IPS DF 6.9 (cell line): ENCODE measurements around the gene BNC2.

Source experiments
- DNase-seq: peaks from one replicate; pipeline ENCODE4 v3.0.0-alpha.2; 2013; ENCODE audit warnings: low read depth, low spot score
- H3K27ac ChIP-seq: one replicate; pipeline ENCODE4 v1.5.1; 2013; ENCODE audit warnings: low read length, control low read depth
- H3K27me3 ChIP-seq: 2 replicates; pipeline ENCODE4 v1.6.1; 2013; ENCODE audit warnings: mild to moderate bottlenecking, low read length; ENCODE audit not compliant: control insufficient read depth, insufficient read depth
- H3K36me3 ChIP-seq: 2 replicates; pipeline ENCODE4 v1.6.1; 2013; ENCODE audit warnings: low read length; ENCODE audit not compliant: control insufficient read depth, insufficient read depth
- H3K4me1 ChIP-seq: 2 replicates; pipeline ENCODE4 v1.6.1; 2013; ENCODE audit warnings: low read length; ENCODE audit not compliant: control insufficient read depth, insufficient read depth
- H3K4me3 ChIP-seq: 2 replicates; pipeline ENCODE4 v1.5.1; 2013; ENCODE audit warnings: mild to moderate bottlenecking, low read length
- H3K9me3 ChIP-seq: 2 replicates; pipeline ENCODE4 v1.6.1; 2013; ENCODE audit warnings: low read length, inconsistent platforms; ENCODE audit not compliant: control insufficient read depth, insufficient read depth
- WGBS: extraction: QIAGEN DNeasy Blood & Tissue Kit; methylation state at CpG from one replicate; pipeline ENCODE4 v1.1.7; 2013; ENCODE audit warnings: mixed read lengths, missing lambda C conversion rate; ENCODE audit not compliant: insufficient read length, insufficient coverage; 5-methylcytosine and 5-hydroxymethylcytosine counted together

The BNC2 gene

DNA sequence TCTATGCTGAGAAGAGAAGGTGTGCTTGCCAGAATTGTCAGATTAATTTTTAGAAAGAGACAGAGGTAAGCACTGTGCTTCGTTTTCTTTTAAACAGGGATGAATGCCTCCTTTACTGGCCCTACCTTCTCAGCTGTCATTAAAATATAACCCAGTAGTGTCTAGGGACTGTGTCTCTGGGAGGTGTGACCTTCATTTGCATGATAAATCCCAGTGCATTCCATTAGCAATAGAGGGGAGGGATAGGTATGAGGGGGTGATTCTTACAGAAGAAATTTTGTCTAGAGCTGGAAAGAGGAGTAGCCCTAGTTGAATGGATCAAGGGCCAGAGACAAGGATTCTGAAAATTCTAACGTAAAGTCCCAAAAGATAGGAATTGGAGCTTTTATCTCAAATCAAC is 351.5 kb downstream of the BNC2 start:
- peak; percentile 76 for DNase-seq
- H3K27ac ChIP-seq, result no peak overlapping the region
- no peaks in the 10 kb centered on the region; the same call in 1 of the 2 replicates for H3K27me3 ChIP-seq
- no peaks in the 10 kb centered on the region for H3K36me3 ChIP-seq
- no peaks in the 10 kb centered on the region for H3K9me3 ChIP-seq
- whole genome bisulfite sequencing, result no CpG with 5 or more reads among the region's 2 CpGs
- H3K4me1 ChIP-seq, result peaks cover 6% of the 10 kb centered on the region
- no peak overlapping the region for H3K4me3 ChIP-seq

DNA sequence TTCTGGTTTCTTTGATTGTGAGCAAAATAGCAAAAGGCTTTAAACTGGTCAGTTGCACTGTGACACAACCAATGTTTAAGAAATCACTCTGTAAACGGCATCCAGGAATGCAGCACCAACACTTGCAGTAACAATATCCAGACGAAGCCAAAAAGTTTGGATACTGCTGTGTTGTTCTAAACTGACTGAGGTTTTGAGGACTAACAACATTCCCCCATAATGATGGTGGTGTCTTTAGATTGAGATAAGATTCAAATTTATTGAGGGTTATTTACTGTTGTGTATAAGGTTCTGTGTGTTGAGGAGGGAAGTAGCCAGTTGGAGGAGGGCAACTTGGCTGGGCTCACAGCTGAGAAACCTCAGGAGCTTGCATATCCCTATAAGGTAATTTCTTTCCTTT is 353.6 kb downstream of the BNC2 start:
- no peak overlapping the region for H3K27ac ChIP-seq
- WGBS, result no CpG with 5 or more reads among the region's 2 CpGs
- H3K27me3 ChIP-seq, result no peaks in the 10 kb centered on the region; the same call in 1 of the 2 replicates
- DNase-seq, result no peak
- H3K36me3 ChIP-seq, result no peaks in the 10 kb centered on the region
- no peaks in the 10 kb centered on the region for H3K9me3 ChIP-seq
- peaks cover 6% of the 10 kb centered on the region for H3K4me1 ChIP-seq
- no peak overlapping the region for H3K4me3 ChIP-seq

DNA sequence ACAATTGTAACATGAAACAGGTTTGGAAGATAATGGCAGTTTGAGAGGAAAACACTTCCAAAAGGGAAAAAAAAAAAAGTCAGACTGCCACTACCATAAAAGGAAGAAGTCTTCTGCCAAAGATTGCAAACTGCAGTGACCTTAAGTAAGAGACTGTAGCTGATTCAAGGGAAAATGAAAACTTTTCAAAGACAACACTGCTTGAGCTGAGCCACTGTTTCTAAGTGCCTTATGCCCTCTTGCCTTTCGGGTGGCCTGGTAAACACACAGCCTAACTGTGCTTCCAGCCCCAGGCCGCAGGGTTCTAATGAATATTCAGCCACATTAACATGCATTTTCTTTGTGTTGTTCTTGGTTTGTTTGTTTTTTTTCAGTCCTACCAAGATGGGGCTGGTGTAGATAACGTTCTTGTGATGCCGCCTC is 354.6 kb downstream of the BNC2 start:
- WGBS, result no CpG with 5 or more reads among the region's 4 CpGs

DNA sequence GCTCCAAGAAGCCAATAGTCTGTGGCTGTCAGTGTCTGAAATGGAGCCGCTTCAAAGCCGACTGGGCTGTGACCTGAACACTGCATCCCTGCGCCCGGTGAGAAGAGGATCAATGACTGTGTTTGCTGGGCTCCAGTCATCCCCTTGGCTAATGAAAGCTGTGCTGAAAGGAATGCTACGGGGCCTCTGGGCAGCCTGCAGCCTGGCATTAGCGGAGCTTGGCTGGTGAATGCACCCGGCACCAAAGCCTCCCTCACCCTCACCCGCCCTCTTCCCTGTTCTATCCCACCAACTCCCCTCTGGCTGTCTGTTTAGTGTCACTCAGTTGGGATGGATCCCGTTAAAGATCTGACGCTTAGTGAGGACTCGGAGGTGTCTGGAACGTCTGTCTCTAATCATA is 355.3 kb downstream of the BNC2 start:
- no CpG with 5 or more reads among the region's 12 CpGs for WGBS
- Histone ChIP-seq H3K27me3 (no peaks in the 10 kb centered on the region), H3K9me3 (no peaks in the 10 kb centered on the region), H3K4me3 (no peak overlapping the region), H3K36me3 (no peaks in the 10 kb centered on the region), H3K27ac (no peak overlapping the region), H3K4me1 (peaks cover 6% of the 10 kb centered on the region)
- no peak for DNase-seq

More for the DNA sequence above, 354.6 kb downstream of the BNC2 start:
- Histone ChIP-seq H3K27ac (no peak overlapping the region), H3K36me3 (no peaks in the 10 kb centered on the region), H3K27me3 (no peaks in the 10 kb centered on the region), H3K4me1 (peaks cover 6% of the 10 kb centered on the region), H3K4me3 (no peak overlapping the region), H3K9me3 (no peaks in the 10 kb centered on the region)
- peak; percentile 58 for DNase-seq

DNA sequence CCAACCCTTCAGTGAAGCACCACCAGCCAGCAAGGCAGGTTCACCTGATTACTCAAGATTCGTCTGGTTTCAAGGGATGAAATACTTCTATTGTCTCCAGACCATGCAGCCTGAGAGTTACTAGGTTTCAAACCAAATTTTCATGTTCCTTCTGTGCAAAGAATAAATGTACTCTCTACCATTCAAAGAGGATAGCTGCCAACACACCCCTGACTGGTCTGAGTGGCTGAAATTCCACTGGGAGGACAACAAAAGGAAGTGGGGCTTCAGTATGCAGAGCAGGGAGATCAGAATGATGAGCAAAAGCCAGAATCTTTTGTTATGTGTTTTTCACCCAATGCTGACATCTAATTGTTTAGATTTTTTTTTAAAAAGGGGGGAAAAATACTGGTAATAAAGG is 356.3 kb downstream of the BNC2 start:
- H3K4me3 ChIP-seq, result no peak overlapping the region

DNA sequence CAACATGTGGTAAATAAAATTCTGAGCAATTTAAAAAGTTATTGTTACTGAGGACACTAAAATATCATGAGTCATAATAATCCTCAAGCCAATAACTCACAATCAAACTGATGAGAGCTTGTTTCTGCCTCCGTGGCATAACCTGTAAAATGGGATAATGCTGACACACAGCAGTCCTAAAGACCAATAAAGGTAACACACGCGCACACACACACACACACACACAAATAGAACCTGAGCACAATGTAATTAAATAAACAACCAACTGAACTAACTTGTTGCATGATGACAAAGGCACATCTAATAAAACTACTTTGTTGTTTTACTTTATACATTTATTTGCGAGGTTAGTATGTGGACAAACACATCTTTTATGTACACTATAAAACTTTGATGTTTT is 358.2 kb downstream of the BNC2 start:
- no peaks in the 10 kb centered on the region for H3K9me3 ChIP-seq
- H3K36me3 ChIP-seq, result no peaks in the 10 kb centered on the region
- no peak overlapping the region for H3K27ac ChIP-seq
- peaks cover 4% of the 10 kb centered on the region; the same call in 1 of the 2 replicates for H3K4me1 ChIP-seq
- H3K27me3 ChIP-seq, result no peaks in the 10 kb centered on the region
- WGBS, result no CpG with 5 or more reads among the region's 4 CpGs
- no peak for DNase-seq
- no peak overlapping the region for H3K4me3 ChIP-seq

More for the DNA sequence above, 356.3 kb downstream of the BNC2 start:
- H3K4me1 ChIP-seq, result peaks cover 4% of the 10 kb centered on the region; the same call in 1 of the 2 replicates
- H3K27ac ChIP-seq, result no peak overlapping the region
- no peaks in the 10 kb centered on the region for H3K36me3 ChIP-seq
- no peaks in the 10 kb centered on the region for H3K27me3 ChIP-seq
- WGBS, result no CpG with 5 or more reads among the region's 1 CpG
- DNase-seq, result no peak
- H3K9me3 ChIP-seq, result no peaks in the 10 kb centered on the region

DNA sequence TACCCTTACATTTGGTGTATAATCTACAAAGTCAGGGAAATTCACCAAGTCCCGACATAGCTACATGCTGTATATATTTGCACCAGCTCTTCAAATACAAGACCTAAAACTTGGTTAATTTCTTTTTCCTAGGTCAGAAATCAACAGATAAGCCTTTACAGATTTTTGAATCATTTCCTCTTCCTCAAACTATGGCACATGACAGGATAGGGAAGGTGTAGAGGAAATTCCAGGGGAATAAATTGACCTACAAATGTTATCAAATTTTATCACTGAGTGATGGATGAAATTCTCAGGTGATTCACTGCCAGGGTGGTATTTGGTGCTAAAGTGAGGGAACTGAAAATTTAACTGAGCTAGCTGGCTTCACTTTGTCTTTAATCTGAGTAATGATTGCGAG is 360.0 kb downstream of the BNC2 start:
- no peak overlapping the region for H3K4me3 ChIP-seq
- H3K9me3 ChIP-seq, result no peaks in the 10 kb centered on the region
- WGBS, result no CpG with 5 or more reads among the region's 2 CpGs
- no peak overlapping the region for H3K27ac ChIP-seq
- H3K4me1 ChIP-seq, result peaks cover 4% of the 10 kb centered on the region; the same call in 1 of the 2 replicates
- no peaks in the 10 kb centered on the region for H3K36me3 ChIP-seq
- DNase-seq, result no peak
- H3K27me3 ChIP-seq, result no peaks in the 10 kb centered on the region

DNA sequence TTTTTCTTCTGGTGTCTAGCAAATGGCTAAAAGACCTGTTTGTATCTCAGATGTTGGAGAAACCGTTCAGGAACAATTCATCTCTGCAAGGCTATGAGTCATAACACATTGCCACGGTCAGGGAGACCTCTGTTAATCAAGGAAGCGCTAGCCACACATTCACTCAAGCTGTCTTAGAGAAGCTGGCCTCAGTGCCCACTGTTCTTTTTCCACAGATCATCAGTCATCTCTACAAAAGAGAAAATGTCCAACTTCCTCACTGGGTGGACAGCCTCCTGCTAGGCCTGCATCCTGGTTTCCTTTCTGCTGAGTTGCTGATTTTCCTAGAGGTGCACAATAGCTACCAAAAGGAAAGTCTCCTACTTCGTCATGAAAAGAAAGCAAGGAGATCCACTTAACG is 360.5 kb downstream of the BNC2 start:
- Histone ChIP-seq H3K27me3 (no peaks in the 10 kb centered on the region), H3K36me3 (no peaks in the 10 kb centered on the region), H3K27ac (no peak overlapping the region), H3K9me3 (no peaks in the 10 kb centered on the region), H3K4me3 (no peak overlapping the region), H3K4me1 (peaks cover 2% of the 10 kb centered on the region; the same call in 1 of the 2 replicates)
- no peak for DNase-seq
- WGBS, result no CpG with 5 or more reads among the region's 5 CpGs

DNA sequence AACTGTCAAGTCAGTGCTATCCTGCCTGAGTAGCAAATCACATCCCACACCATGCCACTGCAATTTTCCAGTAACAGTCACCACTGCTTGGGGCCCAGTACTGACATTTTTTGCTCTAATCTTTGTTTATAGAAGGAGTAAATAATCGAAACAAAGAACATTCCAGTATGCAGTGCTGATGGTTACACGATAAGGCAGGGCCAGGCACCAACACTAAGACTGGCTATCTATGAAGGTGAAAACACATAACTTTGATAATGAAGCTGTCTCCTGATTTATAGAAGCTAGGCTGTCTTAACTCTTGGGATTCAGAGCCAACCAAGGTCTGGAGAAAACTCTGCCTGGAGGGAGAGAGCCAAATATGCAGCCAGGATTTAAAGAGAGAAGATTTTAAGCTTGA is 365.3 kb downstream of the BNC2 start:
- WGBS, result no CpG with 5 or more reads among the region's 2 CpGs
- H3K27ac ChIP-seq, result no peak overlapping the region
- H3K4me1 ChIP-seq, result no peaks in the 10 kb centered on the region
- H3K36me3 ChIP-seq, result no peaks in the 10 kb centered on the region
- no peak for DNase-seq
- H3K27me3 ChIP-seq, result no peaks in the 10 kb centered on the region
- H3K4me3 ChIP-seq, result no peak overlapping the region
- no peaks in the 10 kb centered on the region for H3K9me3 ChIP-seq

DNA sequence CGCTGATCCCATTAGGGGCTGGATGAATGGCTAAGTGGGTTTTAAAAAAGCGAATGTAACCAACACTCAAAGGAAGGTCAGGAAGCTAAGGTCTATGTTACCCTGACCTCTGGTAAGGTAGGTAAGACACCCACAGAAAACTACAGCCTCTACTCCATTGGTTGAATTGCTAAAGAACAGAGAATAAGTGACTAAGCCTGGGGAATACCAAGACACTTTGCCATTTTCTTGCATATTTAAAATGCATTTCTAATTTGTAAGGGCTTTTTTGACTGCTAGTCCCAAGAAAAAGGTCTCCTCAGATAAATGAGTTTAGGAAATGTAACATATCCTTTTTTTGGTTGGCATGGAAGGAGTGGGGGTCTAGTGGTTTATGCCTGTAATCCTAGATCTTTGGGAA is 368.7 kb downstream of the BNC2 start:
- H3K4me3 ChIP-seq, result no peak overlapping the region
- no peaks in the 10 kb centered on the region for H3K36me3 ChIP-seq
- no CpG with 5 or more reads among the region's 2 CpGs for whole genome bisulfite sequencing
- DNase-seq, result no peak
- 0 out of 2 replicates have a peak, but pooled peaks cover 2% of the 10 kb centered on the region for H3K4me1 ChIP-seq
- H3K27ac ChIP-seq, result no peak overlapping the region
- H3K9me3 ChIP-seq, result no peaks in the 10 kb centered on the region
- H3K27me3 ChIP-seq, result no peaks in the 10 kb centered on the region

DNA sequence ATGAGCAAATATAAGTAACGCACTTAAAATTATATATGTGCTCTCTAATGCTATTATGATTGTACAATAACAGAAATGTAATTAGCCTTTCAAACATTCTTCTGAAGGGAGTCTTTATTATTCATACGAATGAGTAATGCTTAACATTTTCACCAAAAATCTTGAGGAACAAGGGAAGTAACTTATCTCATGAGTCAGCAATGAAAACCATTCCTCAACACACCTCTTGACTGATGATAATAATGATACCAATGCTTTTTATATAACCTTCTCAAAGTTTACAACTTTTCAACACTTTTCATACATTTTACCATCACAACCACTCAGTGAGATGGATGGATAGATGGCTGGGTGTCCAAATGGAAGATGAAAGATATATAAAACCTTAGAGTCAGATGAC is 369.3 kb downstream of the BNC2 start:
- Histone ChIP-seq H3K27me3 (no peaks in the 10 kb centered on the region), H3K36me3 (no peaks in the 10 kb centered on the region), H3K4me1 (0 out of 2 replicates have a peak, but pooled peaks cover 2% of the 10 kb centered on the region), H3K4me3 (no peak overlapping the region), H3K9me3 (no peaks in the 10 kb centered on the region), H3K27ac (no peak overlapping the region)
- no peak for DNase-seq
- no CpG with 5 or more reads among the region's 2 CpGs for WGBS
